HG02938 (cell line): Measurements from ENCODE around the gene ADSS2.
"Not testable (repeated sequence)": the region's sequence is repeated elsewhere in the genome, so short reads cannot be mapped to it uniquely, and the experiment has no call there.

Experiments used
- ATAC-seq: cut with Tn5 transposase; IDR thresholded peaks from one replicate; pipeline ENCODE4 v1.9.1; 2021; ENCODE audit warnings: mild to moderate bottlenecking, moderate library complexity; ENCODE audit not compliant: unreplicated experiment

The ADSS2 gene

DNA sequence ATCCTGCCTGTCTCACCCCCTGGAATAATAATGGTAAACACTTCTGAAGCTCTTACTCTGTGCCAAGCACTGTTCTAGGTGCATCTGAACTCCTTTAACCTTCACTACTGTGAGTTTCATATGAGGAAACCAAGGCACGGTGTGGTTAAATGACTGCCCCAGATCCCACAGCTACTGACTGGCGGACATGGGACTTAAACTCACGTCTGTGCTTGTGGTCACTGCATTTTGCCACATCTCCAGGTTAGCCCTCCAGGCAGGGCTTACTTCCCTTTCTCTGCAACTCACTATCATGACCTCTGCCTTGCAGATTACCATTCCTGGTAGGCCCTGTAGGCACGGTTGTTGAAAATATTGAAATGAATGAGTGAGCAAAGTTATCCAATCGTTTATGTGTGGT, 83.4 kb downstream of the ADSS2 start:
- no peak for ATAC-seq

DNA sequence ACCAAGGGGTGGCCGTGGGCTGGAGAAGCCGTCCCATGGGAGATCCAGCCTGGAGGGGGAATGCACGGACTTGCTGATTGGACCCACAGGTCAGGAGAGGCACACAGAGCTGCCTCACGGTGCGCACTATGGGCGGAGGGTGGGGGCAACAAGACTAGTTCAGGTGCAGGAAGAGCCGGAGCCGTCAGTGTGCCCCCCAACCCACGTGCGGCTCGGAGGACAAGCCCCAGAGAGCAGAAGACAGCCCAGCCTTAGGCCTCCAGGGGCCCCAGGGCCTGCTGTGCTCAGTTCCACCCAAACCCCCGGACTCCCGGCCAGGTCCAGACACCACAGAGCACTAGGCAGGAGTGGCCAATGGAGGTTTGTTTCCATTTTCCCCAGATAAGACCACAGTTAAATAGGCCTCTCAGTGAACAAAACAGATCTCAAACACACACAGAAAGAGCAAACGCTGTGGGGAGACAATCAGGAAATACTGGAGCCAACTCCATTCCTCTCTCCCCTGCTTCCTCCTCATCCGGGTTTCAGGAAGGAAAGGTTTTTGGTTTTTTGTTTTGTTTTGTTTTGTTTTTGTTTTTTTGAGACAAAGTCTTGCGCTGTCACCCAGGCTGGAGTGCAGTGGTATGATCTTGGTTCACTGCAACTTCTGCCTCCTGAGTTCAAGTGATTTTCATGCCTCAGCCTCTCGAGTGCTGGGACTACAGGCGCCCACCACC, 84.2 kb downstream of the ADSS2 start:
- ATAC-seq, result no peak

DNA sequence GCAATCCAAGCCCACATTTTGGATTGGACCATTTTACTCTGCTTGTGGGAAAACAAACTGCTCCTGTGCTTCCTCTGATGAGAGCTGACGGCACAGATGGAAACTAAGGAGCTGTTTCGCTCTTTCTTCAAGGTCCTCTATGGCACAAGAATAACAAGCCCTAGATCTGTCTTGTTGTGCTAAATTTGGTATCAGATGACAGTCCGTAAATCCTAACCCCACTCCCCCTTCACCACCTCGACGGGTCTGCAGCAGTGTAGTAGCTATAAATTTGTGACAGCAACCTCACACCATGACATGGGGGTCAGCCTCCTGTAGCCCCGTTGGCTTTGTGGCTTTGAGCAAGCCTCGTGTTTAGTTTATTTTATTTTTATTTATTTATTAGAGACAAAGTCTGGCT, 85.9 kb downstream of the ADSS2 start:
- ATAC-seq, result no peak

DNA sequence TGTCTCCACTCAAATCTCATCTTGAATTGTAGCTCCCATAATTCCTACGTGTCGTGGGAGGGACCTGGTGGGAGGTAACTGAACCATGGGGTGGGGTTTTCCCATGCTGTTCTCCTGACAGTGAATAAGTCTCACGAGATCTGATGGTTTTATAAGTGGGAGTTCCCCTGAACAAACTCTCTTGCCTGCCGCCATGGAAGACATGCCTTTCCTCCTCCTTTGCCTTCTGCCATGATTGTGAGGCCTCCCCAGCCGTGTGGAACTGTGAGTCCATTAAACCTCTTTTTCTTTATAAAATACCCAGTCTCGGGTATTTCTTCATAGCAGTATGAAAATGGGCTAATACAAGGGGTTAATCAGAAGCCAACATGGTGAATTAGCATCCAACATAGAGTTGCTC, 86.4 kb downstream of the ADSS2 start:
- not testable (repeated sequence) for ATAC-seq

- ATAC-seq, result no peak
These were observed 89.2 kb downstream of the ADSS2 start for GRCh38 chr1:244362476-244362875.

- ATAC-seq, result no peak
These were observed 89.8 kb downstream of the ADSS2 start for GRCh38 chr1:244361764-244362473.
